ENCODE results near the gene GSDMA. TPM values are rescaled to one million over a fixed set of nuclear protein-coding genes. Genes with fewer than 3 reads are reported as not detected.

Gene GSDMA
- total and polyA plus RNA-seq, 9 donors = 0.09 to 0.24 (median 0.17) TPM; not detected in 1

- peaks cover 6% of the 10 kb centered on the region for H3K27me3 ChIP-seq (ENCODE audit: control insufficient read depth, insufficient read depth, low read length)
- H3K4me3 ChIP-seq (ENCODE audit: low read length) = no peak overlapping the region
- 42% methylated on average over 5 of the region's 8 CpGs for WGBS (ENCODE audit: insufficient coverage)
- H3K4me1 ChIP-seq (ENCODE audit: control insufficient read depth, insufficient read depth, low read length) = peaks cover 3% of the 10 kb centered on the region
- H3K27ac ChIP-seq (ENCODE audit: low read length) = no peak overlapping the region
- H3K9me3 ChIP-seq (replicated peaks; ENCODE audit: control insufficient read depth, low read depth, low read length) = no peaks in the 10 kb centered on the region
- no peaks in the 10 kb centered on the region for H3K36me3 ChIP-seq (ENCODE audit: control insufficient read depth, insufficient read depth, low read length)
- DNase-seq = no peak
Measured at GRCh38 chr17:39960524-39961041, 2.2 kb upstream of the GSDMA start.

- Histone ChIP-seq H3K27me3 (ENCODE audit: control insufficient read depth, insufficient read depth, low read length) (peaks cover 14% of the 10 kb centered on the region), H3K27ac (ENCODE audit: low read length) (no peak overlapping the region), H3K9me3 (replicated peaks; ENCODE audit: control insufficient read depth, low read depth, low read length) (no peaks in the 10 kb centered on the region), H3K4me1 (ENCODE audit: control insufficient read depth, insufficient read depth, low read length) (peaks cover 3% of the 10 kb centered on the region), H3K36me3 (ENCODE audit: control insufficient read depth, insufficient read depth, low read length) (no peaks in the 10 kb centered on the region), H3K4me3 (ENCODE audit: low read length) (no peak overlapping the region)
- DNase-seq = no peak
- WGBS (ENCODE audit: insufficient coverage) = 79% methylated on average over 5 of the region's 6 CpGs
Measured at GRCh38 chr17:39963829-39964228, 1.0 kb downstream of the GSDMA start.

- no peaks in the 10 kb centered on the region for H3K4me1 ChIP-seq (ENCODE audit: control insufficient read depth, insufficient read depth, low read length)
- H3K9me3 ChIP-seq (replicated peaks; ENCODE audit: control insufficient read depth, low read depth, low read length) = no peaks in the 10 kb centered on the region
- H3K27me3 ChIP-seq (ENCODE audit: control insufficient read depth, insufficient read depth, low read length) = peaks cover 21% of the 10 kb centered on the region
- H3K27ac ChIP-seq (ENCODE audit: low read length) = no peak overlapping the region
- WGBS (ENCODE audit: insufficient coverage) = 43% methylated on average over 7 of the region's 8 CpGs
- H3K36me3 ChIP-seq (ENCODE audit: control insufficient read depth, insufficient read depth, low read length) = no peaks in the 10 kb centered on the region
- H3K4me3 ChIP-seq (ENCODE audit: low read length) = no peak overlapping the region
- DNase-seq = no peak
Measured at GRCh38 chr17:39965017-39965699, 2.4 kb downstream of the GSDMA start.

GRCh38 chr17:39966771-39967170 lies 4.0 kb downstream of the GSDMA start:
- Histone ChIP-seq H3K27ac (ENCODE audit: low read length) (no peak overlapping the region), H3K4me1 (ENCODE audit: control insufficient read depth, insufficient read depth, low read length) (no peaks in the 10 kb centered on the region), H3K36me3 (ENCODE audit: control insufficient read depth, insufficient read depth, low read length) (no peaks in the 10 kb centered on the region), H3K4me3 (ENCODE audit: low read length) (no peak overlapping the region), H3K27me3 (ENCODE audit: control insufficient read depth, insufficient read depth, low read length) (peaks cover 34% of the 10 kb centered on the region), H3K9me3 (replicated peaks; ENCODE audit: control insufficient read depth, low read depth, low read length) (no peaks in the 10 kb centered on the region)
- WGBS (ENCODE audit: insufficient coverage) = 92% methylated on average over 2 of the region's 6 CpGs
- DNase-seq = no peak

GRCh38 chr17:39968761-39969160 lies 6.0 kb downstream of the GSDMA start:
- H3K27ac ChIP-seq (ENCODE audit: low read length) = no peak overlapping the region
- 33% methylated on average over 1 of the region's 2 CpGs for WGBS (ENCODE audit: insufficient coverage)

GRCh38 chr17:39969375-39969774 lies 6.6 kb downstream of the GSDMA start:
- H3K9me3 ChIP-seq (replicated peaks; ENCODE audit: control insufficient read depth, low read depth, low read length) = no peaks in the 10 kb centered on the region
- DNase-seq = no peak
- H3K27ac ChIP-seq (ENCODE audit: low read length) = no peak overlapping the region
- peaks cover 37% of the 10 kb centered on the region for H3K27me3 ChIP-seq (ENCODE audit: control insufficient read depth, insufficient read depth, low read length)
- no peaks in the 10 kb centered on the region for H3K4me1 ChIP-seq (ENCODE audit: control insufficient read depth, insufficient read depth, low read length)
- no peak overlapping the region for H3K4me3 ChIP-seq (ENCODE audit: low read length)
- H3K36me3 ChIP-seq (ENCODE audit: control insufficient read depth, insufficient read depth, low read length) = no peaks in the 10 kb centered on the region
- WGBS (ENCODE audit: insufficient coverage) = 70% methylated on average over 6 of the region's 6 CpGs

More at GRCh38 chr17:39968761-39969160, 6.0 kb downstream of the GSDMA start:
- H3K4me1 ChIP-seq (ENCODE audit: control insufficient read depth, insufficient read depth, low read length) = no peaks in the 10 kb centered on the region
- no peak overlapping the region for H3K4me3 ChIP-seq (ENCODE audit: low read length)
- no peaks in the 10 kb centered on the region for H3K9me3 ChIP-seq (replicated peaks; ENCODE audit: control insufficient read depth, low read depth, low read length)
- DNase-seq = no peak
- peaks cover 37% of the 10 kb centered on the region for H3K27me3 ChIP-seq (ENCODE audit: control insufficient read depth, insufficient read depth, low read length)
- H3K36me3 ChIP-seq (ENCODE audit: control insufficient read depth, insufficient read depth, low read length) = no peaks in the 10 kb centered on the region

GRCh38 chr17:39970157-39970692 lies 7.4 kb downstream of the GSDMA start:
- no peak for DNase-seq
- Histone ChIP-seq H3K9me3 (replicated peaks; ENCODE audit: control insufficient read depth, low read depth, low read length) (no peaks in the 10 kb centered on the region), H3K4me1 (ENCODE audit: control insufficient read depth, insufficient read depth, low read length) (no peaks in the 10 kb centered on the region), H3K4me3 (ENCODE audit: low read length) (no peak overlapping the region), H3K27ac (ENCODE audit: low read length) (no peak overlapping the region), H3K36me3 (ENCODE audit: control insufficient read depth, insufficient read depth, low read length) (no peaks in the 10 kb centered on the region), H3K27me3 (ENCODE audit: control insufficient read depth, insufficient read depth, low read length) (peaks cover 37% of the 10 kb centered on the region)
- WGBS (ENCODE audit: insufficient coverage) = 40% methylated on average over 3 of the region's 7 CpGs

- 95% methylated on average over 3 of the region's 4 CpGs for WGBS (ENCODE audit: insufficient coverage)
- Histone ChIP-seq H3K27me3 (ENCODE audit: control insufficient read depth, insufficient read depth, low read length) (peaks cover 36% of the 10 kb centered on the region), H3K4me1 (ENCODE audit: control insufficient read depth, insufficient read depth, low read length) (no peaks in the 10 kb centered on the region), H3K4me3 (ENCODE audit: low read length) (no peak overlapping the region), H3K36me3 (ENCODE audit: control insufficient read depth, insufficient read depth, low read length) (no peaks in the 10 kb centered on the region), H3K9me3 (replicated peaks; ENCODE audit: control insufficient read depth, low read depth, low read length) (no peaks in the 10 kb centered on the region), H3K27ac (ENCODE audit: low read length) (no peak overlapping the region)
- no peak for DNase-seq
Measured at GRCh38 chr17:39971076-39971603, 8.3 kb downstream of the GSDMA start.

GRCh38 chr17:39972271-39972670 lies 9.5 kb downstream of the GSDMA start:
- Histone ChIP-seq H3K27me3 (ENCODE audit: control insufficient read depth, insufficient read depth, low read length) (peaks cover 39% of the 10 kb centered on the region), H3K36me3 (ENCODE audit: control insufficient read depth, insufficient read depth, low read length) (no peaks in the 10 kb centered on the region), H3K27ac (ENCODE audit: low read length) (no peak overlapping the region), H3K4me1 (ENCODE audit: control insufficient read depth, insufficient read depth, low read length) (no peaks in the 10 kb centered on the region), H3K9me3 (replicated peaks; ENCODE audit: control insufficient read depth, low read depth, low read length) (no peaks in the 10 kb centered on the region), H3K4me3 (ENCODE audit: low read length) (no peak overlapping the region)
- DNase-seq = peak; percentile 49
- WGBS (ENCODE audit: insufficient coverage) = 33% methylated on average over 2 of the region's 3 CpGs

GRCh38 chr17:39973496-39973895 lies 10.7 kb downstream of the GSDMA start:
- H3K27me3 ChIP-seq (ENCODE audit: control insufficient read depth, insufficient read depth, low read length) = peaks cover 40% of the 10 kb centered on the region
- H3K4me1 ChIP-seq (ENCODE audit: control insufficient read depth, insufficient read depth, low read length) = no peaks in the 10 kb centered on the region
- no peak for DNase-seq
- WGBS (ENCODE audit: insufficient coverage) = 71% methylated on average over 2 of the region's 2 CpGs
- H3K27ac ChIP-seq (ENCODE audit: low read length) = no peak overlapping the region
- no peaks in the 10 kb centered on the region for H3K36me3 ChIP-seq (ENCODE audit: control insufficient read depth, insufficient read depth, low read length)
- H3K4me3 ChIP-seq (ENCODE audit: low read length) = no peak overlapping the region
- H3K9me3 ChIP-seq (replicated peaks; ENCODE audit: control insufficient read depth, low read depth, low read length) = no peaks in the 10 kb centered on the region
